Epithelial cell of esophagus (primary cell): ENCODE results near the gene BCAN.

Source experiments
- DNase-seq: peaks from one replicate; pipeline ENCODE4 v3.0.0; 2010; ENCODE audit warnings: low read depth
- H3K4me3 ChIP-seq: 2 replicates; pipeline ENCODE4 v1.5.1; 2011; ENCODE audit warnings: mild to moderate bottlenecking, low read length, control low read depth
- TF ChIP-seq, protein P1 (sequence below): IDR thresholded peaks from 2 replicates; pipeline ENCODE4 v1.5.1; 2011; ENCODE audit warnings: low read depth, mild to moderate bottlenecking, low read length, control low read depth, inconsistent platforms; ENCODE audit not compliant: insufficient read depth; ENCODE audit errors: missing control alignments

BCAN gene

DNA sequence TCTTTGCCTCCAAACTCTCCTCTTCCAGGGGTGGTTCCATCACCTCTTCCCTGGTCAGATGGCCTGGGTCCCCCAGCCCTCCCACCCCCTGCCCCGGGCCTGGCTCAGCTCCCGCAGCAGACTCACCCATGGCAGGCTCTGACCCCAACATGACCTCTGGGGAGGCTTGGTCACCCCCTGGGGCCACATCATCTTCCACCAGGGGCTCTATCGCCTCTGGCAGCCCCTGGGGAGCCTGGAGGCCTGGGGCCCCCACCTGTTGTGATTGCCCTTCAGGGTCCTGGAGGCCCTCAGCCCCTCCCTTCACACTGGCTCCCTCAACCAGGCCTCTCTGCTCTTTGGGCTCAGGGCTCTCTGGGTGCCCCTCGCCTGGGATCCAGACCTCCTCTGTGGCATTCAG is 28.9 kb downstream of the BCAN start:
- TF ChIP-seq, protein P1, sequence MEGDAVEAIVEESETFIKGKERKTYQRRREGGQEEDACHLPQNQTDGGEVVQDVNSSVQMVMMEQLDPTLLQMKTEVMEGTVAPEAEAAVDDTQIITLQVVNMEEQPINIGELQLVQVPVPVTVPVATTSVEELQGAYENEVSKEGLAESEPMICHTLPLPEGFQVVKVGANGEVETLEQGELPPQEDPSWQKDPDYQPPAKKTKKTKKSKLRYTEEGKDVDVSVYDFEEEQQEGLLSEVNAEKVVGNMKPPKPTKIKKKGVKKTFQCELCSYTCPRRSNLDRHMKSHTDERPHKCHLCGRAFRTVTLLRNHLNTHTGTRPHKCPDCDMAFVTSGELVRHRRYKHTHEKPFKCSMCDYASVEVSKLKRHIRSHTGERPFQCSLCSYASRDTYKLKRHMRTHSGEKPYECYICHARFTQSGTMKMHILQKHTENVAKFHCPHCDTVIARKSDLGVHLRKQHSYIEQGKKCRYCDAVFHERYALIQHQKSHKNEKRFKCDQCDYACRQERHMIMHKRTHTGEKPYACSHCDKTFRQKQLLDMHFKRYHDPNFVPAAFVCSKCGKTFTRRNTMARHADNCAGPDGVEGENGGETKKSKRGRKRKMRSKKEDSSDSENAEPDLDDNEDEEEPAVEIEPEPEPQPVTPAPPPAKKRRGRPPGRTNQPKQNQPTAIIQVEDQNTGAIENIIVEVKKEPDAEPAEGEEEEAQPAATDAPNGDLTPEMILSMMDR, result no peak
- no peak for DNase-seq
- H3K4me3 ChIP-seq, result no peak overlapping the region

- DNase-seq, result no peak
- TF ChIP-seq, protein P1, result no peak
- H3K4me3 ChIP-seq, result no peak overlapping the region
Measured at GRCh38 chr1:156671804-156672203, 29.9 kb downstream of the BCAN start.

GRCh38 chr1:156673387-156674121 is 31.6 kb downstream of the BCAN start:
- no peak for DNase-seq
- no peak overlapping the region for H3K4me3 ChIP-seq
- TF ChIP-seq, protein P1, result no peak

GRCh38 chr1:156675210-156676113 is 33.5 kb downstream of the BCAN start:
- TF ChIP-seq, protein P1, result no peak
- no peak for DNase-seq
- H3K4me3 ChIP-seq, result no peak overlapping the region

GRCh38 chr1:156676114-156676819 is 34.4 kb downstream of the BCAN start:
- TF ChIP-seq, protein P1, result no peak
- no peak overlapping the region for H3K4me3 ChIP-seq
- no peak for DNase-seq

GRCh38 chr1:156676820-156677615 is 35.1 kb downstream of the BCAN start, which contains the start of gene NES:
TSS of gene NES (minus strand) at chr1:156677407. CDS start at chr1:156677264, 143 bp downstream.
- TF ChIP-seq, protein P1, result no peak
- no peak for DNase-seq
- H3K4me3 ChIP-seq, result no peak within 1 kb of the TSS
